Liver (tissue), 5 donors: Measurements from ENCODE around the gene ZNF564. TPM values are rescaled to one million over a fixed set of nuclear protein-coding genes. Genes with fewer than 3 reads are reported as not detected.

ENCODE experiments used
- polyA plus RNA-seq, 2 donors: library from polyadenylated mRNA; stranded (reverse) in 1 of 2; unstranded in 1 of 2; fragments of 200-250 nt in 1 of 2; fragments of >200 nt in 1 of 2; fragmentation: Nextera tagmentation in 1 of 2; extraction: Ambion mirVana in 1 of 2; gene quantifications; one replicate each; pipeline versions ENCODE4 v1.2.1 to v1.2.3, GENCODE V29; 2013 to 2015
- small RNA-seq: library from RNA; depleted of rRNA; stranded (forward); fragments of <200 nt; gene quantifications from one replicate; pipeline ENCODE3, GENCODE V24; 2014
- total RNA-seq, 2 donors: library from RNA; depleted of rRNA; stranded (reverse); fragments of >200 nt; gene quantifications; one replicate each; pipeline ENCODE4 v1.2.3, GENCODE V29; 2014
- donor health status: healthy.
- donor health status: healthy.
- donor health status: healthy.

Gene ZNF564
- total and polyA plus RNA-seq, 4 donors, result 2.4 to 8.6 (median 5.8) TPM

Small RNA genes lying within 50 kb of the gene (small RNA-seq; reads per million reads assigned to genes)
- not detected for gene MTCO1P27
- not detected for gene PPIAP20

Other genes starting within 250 kb of the ZNF564 start
- 10 to 100 TPM in 1 of 2 donors, 1 to 10 TPM in 1; 6.2 to 15.8 TPM for gene ZNF563, start 217.8 kb downstream of the ZNF564 start, total RNA-seq
- 1 to 10 TPM; 2.5 to 7.6 TPM for gene ZNF563, start 217.8 kb downstream of the ZNF564 start, polyA plus RNA-seq
- 1 to 10 TPM; 2.8 to 4.2 TPM for gene ZNF442, start 185.8 kb downstream of the ZNF564 start, total RNA-seq
- under 1 TPM; 0.49 to 0.67 TPM for gene ZNF442, start 185.8 kb downstream of the ZNF564 start, polyA plus RNA-seq
- 1 to 10 TPM; 2.8 to 5.3 TPM for gene ZNF799, start 150.2 kb downstream of the ZNF564 start, total RNA-seq
- 1 to 10 TPM; 1.6 to 2.2 TPM for gene ZNF799, start 150.2 kb downstream of the ZNF564 start, polyA plus RNA-seq
- gene ZNF443, start 110.5 kb downstream of the ZNF564 start, total RNA-seq, result 1 to 10 TPM; 2.6 to 7.4 TPM
- gene ZNF443, start 110.5 kb downstream of the ZNF564 start, polyA plus RNA-seq, result 1 to 10 TPM; 1.1 to 1.9 TPM
- 1 to 10 TPM; 1.3 to 1.9 TPM for gene ZNF709, start 66.7 kb downstream of the ZNF564 start, total RNA-seq
- under 1 TPM; 0.24 to 0.25 TPM for gene ZNF709, start 66.7 kb downstream of the ZNF564 start, polyA plus RNA-seq
- gene ZNF490, start 59.3 kb upstream of the ZNF564 start, total RNA-seq, result 1 to 10 TPM; 3.5 to 6.1 TPM
- gene ZNF490, start 59.3 kb upstream of the ZNF564 start, polyA plus RNA-seq, result 1 to 10 TPM in 1 of 2 donors, under 1 TPM in 1; 0.93 to 1.0 TPM
- 10 to 100 TPM in 1 of 2 donors, 1 to 10 TPM in 1; 9.2 to 10.3 TPM for gene ZNF791, start 59.4 kb upstream of the ZNF564 start, total RNA-seq
- gene ZNF791, start 59.4 kb upstream of the ZNF564 start, polyA plus RNA-seq, result 1 to 10 TPM; 3.1 to 4.8 TPM
- gene MAN2B1, start 115.3 kb upstream of the ZNF564 start, total RNA-seq, result 10 to 100 TPM; 41.3 to 42.9 TPM
- gene MAN2B1, start 115.3 kb upstream of the ZNF564 start, polyA plus RNA-seq, result 10 to 100 TPM; 23.5 to 28.9 TPM
- 1 to 10 TPM; 4.0 to 5.1 TPM for gene WDR83, start 115.3 kb upstream of the ZNF564 start, total RNA-seq
- gene WDR83, start 115.3 kb upstream of the ZNF564 start, polyA plus RNA-seq, result 1 to 10 TPM; 3.9 to 4.4 TPM
- gene DHPS, start 130.4 kb upstream of the ZNF564 start, total RNA-seq, result 10 to 100 TPM; 29.1 to 53.9 TPM
- gene DHPS, start 130.4 kb upstream of the ZNF564 start, polyA plus RNA-seq, result 10 to 100 TPM; 34.8 to 50.3 TPM
- gene GNG14, start 136.5 kb upstream of the ZNF564 start, total RNA-seq, result not detected
- gene GNG14, start 136.5 kb upstream of the ZNF564 start, polyA plus RNA-seq, result not detected
- gene FBXW9, start 145.1 kb upstream of the ZNF564 start, total RNA-seq, result 1 to 10 TPM; 2.3 to 2.5 TPM
- 1 to 10 TPM; 3.4 to 4.0 TPM for gene FBXW9, start 145.1 kb upstream of the ZNF564 start, polyA plus RNA-seq
- 10 to 100 TPM; 19.6 to 22.2 TPM for gene TNPO2, start 172.4 kb upstream of the ZNF564 start, total RNA-seq
- 10 to 100 TPM in 1 of 2 donors, 1 to 10 TPM in 1; 6.3 to 12.1 TPM for gene TNPO2, start 172.4 kb upstream of the ZNF564 start, polyA plus RNA-seq
- 10 to 100 TPM; 69.3 to 84.3 TPM for gene TRIR, start 183.2 kb upstream of the ZNF564 start, total RNA-seq
- gene TRIR, start 183.2 kb upstream of the ZNF564 start, polyA plus RNA-seq, result 100 to 1,000 TPM; 106 to 169 TPM
- gene GET3, start 186.0 kb upstream of the ZNF564 start, total RNA-seq, result 10 to 100 TPM; 23.4 to 31.0 TPM
- 10 to 100 TPM; 22.8 to 44.1 TPM for gene GET3, start 186.0 kb upstream of the ZNF564 start, polyA plus RNA-seq
- not detected for gene BEST2, start 200.3 kb upstream of the ZNF564 start, total RNA-seq
- gene BEST2, start 200.3 kb upstream of the ZNF564 start, polyA plus RNA-seq, result not detected
- gene HOOK2, start 224.1 kb upstream of the ZNF564 start, total RNA-seq, result 10 to 100 TPM; 11.3 to 36.4 TPM
- gene HOOK2, start 224.1 kb upstream of the ZNF564 start, polyA plus RNA-seq, result 10 to 100 TPM; 12.9 to 17.0 TPM
- gene JUNB, start 240.0 kb upstream of the ZNF564 start, total RNA-seq, result 10 to 100 TPM; 68.6 to 79.2 TPM
- 10 to 100 TPM; 32.7 to 44.6 TPM for gene JUNB, start 240.0 kb upstream of the ZNF564 start, polyA plus RNA-seq